UCSD-AML1 (cell line): ENCODE results near the gene ADAMTSL1.
"Not testable (repeated sequence)": the region's sequence is repeated elsewhere in the genome, so short reads cannot be mapped to it uniquely, and the experiment has no call there.

Experiments
- DNase-seq: peaks from one replicate; lab custom pipeline; 2025; ENCODE audit not compliant: unreplicated experiment; lab: John Stamatoyannopoulos, UW

ADAMTSL1 gene

GRCh38 chr9:18923671-18924430, 449.9 kb downstream of the ADAMTSL1 start:
- DNase-seq: no peak

DNA sequence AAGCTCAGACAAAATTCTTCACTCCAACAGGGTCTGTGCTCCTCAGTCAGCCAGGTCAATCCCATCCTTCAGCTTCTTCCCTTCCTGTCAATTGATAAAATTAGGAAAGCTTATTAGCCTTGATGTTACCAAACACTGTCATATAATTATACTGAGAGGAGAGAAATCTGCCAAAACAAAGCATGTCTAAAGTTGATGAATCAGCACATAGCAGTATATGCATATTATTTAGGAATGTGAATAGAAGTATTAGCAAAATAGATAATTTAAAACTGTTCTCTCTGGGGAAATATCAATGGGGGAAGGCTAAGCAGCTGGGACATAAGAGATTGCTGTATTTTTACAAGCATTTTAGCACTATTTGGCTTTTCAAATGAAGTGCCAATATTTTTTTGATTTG, 451.9 kb downstream of the ADAMTSL1 start:
- no peak for DNase-seq

- no peak for DNase-seq
Observed at GRCh38 chr9:18926513-18926912, 452.6 kb downstream of the ADAMTSL1 start.

GRCh38 chr9:18928711-18929110, 454.8 kb downstream of the ADAMTSL1 start:
- no peak for DNase-seq

DNA sequence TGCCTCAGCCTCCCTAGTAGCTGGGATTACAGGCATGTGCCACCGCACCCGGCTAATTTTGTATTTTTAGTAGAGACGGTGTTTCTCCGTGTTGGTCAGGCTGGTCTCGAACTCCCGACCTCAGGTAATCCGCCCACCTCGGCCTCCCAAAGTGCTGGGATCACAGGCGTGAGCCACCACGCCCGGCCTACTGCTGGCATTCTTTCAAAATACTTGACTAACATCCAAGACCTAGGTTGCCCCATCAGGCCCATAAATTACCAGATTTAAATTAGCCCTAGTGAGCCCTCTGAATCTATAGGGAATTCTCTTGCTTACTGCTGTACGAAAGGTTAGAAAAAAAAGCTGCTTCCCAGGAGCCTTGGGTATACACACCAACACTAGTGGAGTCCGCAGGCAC, 456.7 kb downstream of the ADAMTSL1 start:
- not testable (repeated sequence) for DNase-seq

- no peak for DNase-seq
Observed at GRCh38 chr9:18935541-18935940, 461.6 kb downstream of the ADAMTSL1 start.

- DNase-seq: no peak
Observed at GRCh38 chr9:18936094-18936871, 462.3 kb downstream of the ADAMTSL1 start.

DNA sequence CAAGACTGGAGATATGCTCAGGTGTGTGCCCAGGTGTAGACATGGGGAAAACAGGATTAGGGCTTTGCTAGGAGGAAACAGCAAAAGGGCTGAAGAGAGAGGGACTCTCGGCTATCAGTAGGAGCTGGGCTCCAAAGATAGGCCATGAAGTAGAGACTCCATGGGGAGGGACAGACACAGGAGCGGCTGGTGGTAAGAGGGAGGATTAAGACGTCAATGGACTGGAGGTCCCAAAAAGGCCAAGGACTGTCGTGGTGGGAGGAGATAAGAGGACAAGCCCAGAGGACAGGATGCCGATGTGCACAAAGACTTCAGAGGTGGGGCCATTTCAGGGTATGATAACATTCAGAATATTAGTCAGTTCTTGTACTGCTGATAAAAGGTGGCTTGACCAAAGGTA, 466.0 kb downstream of the ADAMTSL1 start:
- DNase-seq: no peak

GRCh38 chr9:18941060-18941740, 467.2 kb downstream of the ADAMTSL1 start:
- no peak for DNase-seq

DNA sequence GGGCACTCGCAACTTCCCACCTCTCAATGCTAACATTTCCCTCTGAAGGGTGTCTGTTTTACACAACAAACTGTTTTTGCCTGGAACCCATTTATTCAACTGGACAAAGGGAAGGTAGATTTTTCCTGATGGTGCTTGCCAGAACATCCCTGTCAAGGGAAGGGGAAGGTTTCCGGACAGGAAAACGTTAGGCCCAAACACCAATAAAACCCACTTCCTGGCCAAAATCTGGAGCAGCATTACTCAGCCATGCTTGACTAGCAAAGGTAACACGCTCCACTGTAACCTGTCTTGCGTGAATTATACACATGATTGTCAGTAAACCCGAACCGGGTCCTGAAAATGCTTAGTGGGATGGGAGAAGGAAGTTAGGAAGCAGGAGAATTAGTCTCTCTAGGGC, 468.8 kb downstream of the ADAMTSL1 start:
- no peak for DNase-seq

DNA sequence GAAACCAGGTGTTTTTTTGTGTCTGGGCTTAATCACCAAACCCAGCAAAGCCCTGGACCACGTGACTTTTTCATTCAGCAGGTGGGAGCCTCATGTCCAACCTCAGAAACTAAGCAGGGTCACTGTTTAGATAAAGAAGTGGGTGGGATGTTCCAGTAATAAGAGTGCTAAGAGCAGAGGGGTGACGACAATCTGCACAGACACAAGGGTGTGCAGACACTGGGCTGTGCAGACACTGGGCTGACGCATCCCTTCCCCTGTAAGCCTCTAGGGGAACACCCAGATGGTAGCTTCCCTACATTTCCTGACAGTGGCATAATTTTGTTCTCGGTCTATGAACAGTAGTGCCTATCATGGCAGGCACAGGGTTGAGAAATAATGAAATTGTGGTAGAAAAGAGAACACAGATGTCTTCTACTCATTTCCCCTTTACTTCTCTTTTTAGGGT, 474.0 kb downstream of the ADAMTSL1 start:
- peak; percentile 33 for DNase-seq

GRCh38 chr9:18951936-18952335, 478.0 kb downstream of the ADAMTSL1 start:
- DNase-seq: no peak

DNA sequence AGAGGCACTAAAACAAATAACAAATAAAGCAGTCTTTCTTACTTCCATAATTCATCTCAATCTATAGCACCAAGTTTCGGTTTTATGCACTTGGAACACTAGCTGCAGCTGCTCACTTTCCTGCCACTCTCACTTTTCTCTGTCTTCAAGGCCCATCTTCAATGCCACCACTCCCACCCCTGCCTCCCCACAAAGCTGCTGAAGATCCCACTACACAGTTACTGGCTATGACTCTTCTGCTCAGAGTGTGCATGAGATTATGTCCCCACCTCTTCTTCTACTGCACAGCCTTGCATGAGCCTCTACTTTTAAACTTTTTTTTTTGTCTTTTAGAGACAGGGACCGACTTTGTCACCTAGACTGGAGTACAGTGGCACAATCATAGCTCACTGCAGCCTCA, 481.7 kb downstream of the ADAMTSL1 start:
- DNase-seq: no peak
